KMS-11 (cell line): ENCODE results near the gene CHRNA3.
"Not testable (repeated sequence)": the region's sequence is repeated elsewhere in the genome, so short reads cannot be mapped to it uniquely, and the experiment has no call there.

Experiments used
- H2AFZ ChIP-seq: fragments of 200-600 bp; sonication (generic); 2 replicates; pipeline ENCODE4 v1.6.1; 2016; ENCODE audit warnings: antibody characterized with exemption, mixed run types, low read depth
- H3K27ac ChIP-seq: fragments of 200-600 bp; sonication (generic); 2 replicates; pipeline ENCODE4 v1.6.1; 2016; ENCODE audit warnings: mild to moderate bottlenecking, mixed run types
- H3K27me3 ChIP-seq: fragments of 200-600 bp; sonication (generic); 2 replicates; pipeline ENCODE4 v1.6.1; 2017; ENCODE audit warnings: mild to moderate bottlenecking, low read depth, mixed run types, moderate library complexity; ENCODE audit not compliant: insufficient read depth
- H3K36me3 ChIP-seq: fragments of 200-600 bp; sonication (generic); 2 replicates; pipeline ENCODE4 v1.6.1; 2017; ENCODE audit warnings: mild to moderate bottlenecking, mixed run types; ENCODE audit not compliant: insufficient read depth
- H3K4me1 ChIP-seq: fragments of 200-600 bp; sonication (generic); 2 replicates; pipeline ENCODE4 v1.6.1; 2016; ENCODE audit warnings: mild to moderate bottlenecking, low read depth, mixed run types; ENCODE audit not compliant: poor library complexity, severe bottlenecking
- H3K4me2 ChIP-seq: fragments of 200-600 bp; sonication (generic); 2 replicates; pipeline ENCODE4 v1.7.0; 2016; ENCODE audit warnings: mild to moderate bottlenecking, mixed run types
- H3K4me3 ChIP-seq: fragments of 200-600 bp; sonication (generic); IDR thresholded peaks from 2 replicates; pipeline ENCODE4 v1.6.1; 2017; ENCODE audit warnings: low read depth, low read length, mixed read lengths; ENCODE audit not compliant: insufficient read depth
- H3K79me2 ChIP-seq: fragments of 200-600 bp; sonication (generic); 2 replicates; pipeline ENCODE4 v1.6.1; 2016; ENCODE audit warnings: low read depth, mixed run types; ENCODE audit not compliant: insufficient read depth
- H3K9ac ChIP-seq: fragments of 200-600 bp; sonication (generic); 2 replicates; pipeline ENCODE4 v1.6.1; 2016; ENCODE audit warnings: mild to moderate bottlenecking, mixed run types
- H4K20me1 ChIP-seq: fragments of 200-600 bp; sonication (generic); 2 replicates; pipeline ENCODE4 v1.6.1; 2016; ENCODE audit warnings: mild to moderate bottlenecking, mixed run types; ENCODE audit not compliant: insufficient read depth
- CTCF ChIP-seq: fragments of 200-600 bp; sonication (generic); conservative IDR thresholded peaks from 2 replicates; pipeline ENCODE4 v1.6.1; 2017; ENCODE audit warnings: low read depth, mild to moderate bottlenecking, antibody characterized with exemption, low read length, moderate library complexity, mixed read lengths

Gene CHRNA3

DNA sequence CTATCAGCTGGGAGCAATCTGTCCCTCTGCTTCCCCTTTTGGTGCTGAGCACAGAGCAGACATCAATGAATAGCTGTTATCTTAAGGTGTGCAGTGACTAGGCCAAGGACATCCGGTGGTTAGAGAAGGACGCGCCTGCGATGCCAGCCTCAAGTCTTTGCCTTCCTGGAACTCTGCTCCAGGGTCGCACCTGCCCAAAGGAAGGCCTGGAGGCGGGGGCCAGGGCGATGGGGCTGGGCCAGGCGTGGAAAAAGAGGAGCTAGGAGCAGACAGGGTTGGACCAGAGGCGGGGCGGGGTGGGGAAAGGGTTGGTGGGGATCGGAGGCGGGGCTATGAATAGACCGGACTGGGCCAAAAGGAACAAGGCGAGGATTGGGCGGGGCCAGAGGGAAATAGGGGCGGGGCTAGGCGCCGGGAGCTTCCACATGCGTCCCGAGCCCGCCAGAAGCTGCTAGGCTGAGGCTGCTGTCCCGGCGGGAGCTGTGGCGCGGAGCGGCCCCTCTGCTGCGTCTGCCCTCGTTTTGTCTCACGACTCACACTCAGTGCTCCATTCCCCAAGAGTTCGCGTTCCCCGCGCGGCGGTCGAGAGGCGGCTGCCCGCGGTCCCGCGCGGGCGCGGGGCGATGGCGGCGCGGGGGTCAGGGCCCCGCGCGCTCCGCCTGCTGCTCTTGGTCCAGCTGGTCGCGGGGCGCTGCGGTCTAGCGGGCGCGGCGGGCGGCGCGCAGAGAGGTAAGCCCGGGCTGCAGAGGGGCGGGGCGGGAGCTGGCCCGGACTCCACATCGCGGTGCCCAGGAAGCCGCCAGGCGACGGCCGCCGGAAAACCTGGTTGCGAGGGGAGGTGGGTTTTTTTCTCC is 55.5 kb downstream of the CHRNA3 start, which contains the start of gene CHRNA5:
Gene CHRNA5 (plus strand): TSS at position 424 of the 854 bp plus-strand sequence. CDS start 200 bp downstream, at position 624.
- Histone ChIP-seq H2AFZ (peak within 1 kb of the TSS; percentile 88), H3K27ac (peak within 1 kb of the TSS; percentile 53)
- TF ChIP-seq CTCF: no peak

DNA sequence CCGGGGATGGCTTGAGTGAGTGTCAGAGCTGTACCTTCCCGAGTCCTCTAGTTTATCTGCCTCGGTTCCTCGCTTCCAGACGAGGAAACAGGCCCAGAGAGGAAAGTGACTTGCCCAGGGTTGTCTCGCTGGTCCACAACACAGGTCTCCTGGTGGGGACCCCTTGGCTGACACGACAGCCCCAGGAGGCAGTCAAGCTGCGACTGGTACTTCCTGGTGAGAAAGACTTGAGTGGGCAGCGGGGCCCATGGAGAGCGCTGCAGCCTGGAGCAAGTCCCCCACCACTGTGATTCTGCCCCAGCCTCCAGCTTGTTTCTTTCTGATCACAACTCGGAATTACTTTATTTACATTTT is 56.1 kb downstream of the CHRNA3 start:
- TF ChIP-seq CTCF: no peak
- peak overlapping the region; percentile 55; the same call in 1 of the 2 replicates for H3K9ac ChIP-seq

More for the DNA sequence above, 55.5 kb downstream of the CHRNA3 start, which contains the start of gene CHRNA5:
- no peak within 1 kb of the TSS for H3K4me3 ChIP-seq
- H3K27me3 ChIP-seq: no peaks in the 10 kb centered on the region
- H3K36me3 ChIP-seq: no peaks in the 10 kb centered on the region
- peak within 1 kb of the TSS; percentile 46 for H3K4me2 ChIP-seq
- H4K20me1 ChIP-seq: no peaks in the 10 kb centered on the region
- peaks cover 42% of the 10 kb centered on the region for H3K4me1 ChIP-seq
- peaks cover 47% of the 10 kb centered on the region for H3K79me2 ChIP-seq
- H3K9ac ChIP-seq: peak within 1 kb of the TSS; percentile 55

GRCh38 chr15:78563092-78563491 is 57.7 kb downstream of the CHRNA3 start:
- H4K20me1 ChIP-seq: no peaks in the 10 kb centered on the region
- H2AFZ ChIP-seq: no peak overlapping the region
- peaks cover 23% of the 10 kb centered on the region for H3K4me1 ChIP-seq

More for the DNA sequence above, 56.1 kb downstream of the CHRNA3 start:
- no peaks in the 10 kb centered on the region for H3K36me3 ChIP-seq
- H3K4me3 ChIP-seq: no peak overlapping the region
- H3K4me1 ChIP-seq: peaks cover 37% of the 10 kb centered on the region
- H3K4me2 ChIP-seq: peak overlapping the region; percentile 43
- peak overlapping the region; percentile 88 for H2AFZ ChIP-seq
- H4K20me1 ChIP-seq: no peaks in the 10 kb centered on the region
- H3K79me2 ChIP-seq: peaks cover 41% of the 10 kb centered on the region
- H3K27ac ChIP-seq: peak overlapping the region; percentile 53; the same call in 1 of the 2 replicates
- no peaks in the 10 kb centered on the region for H3K27me3 ChIP-seq

GRCh38 chr15:78561490-78561889 is 59.3 kb downstream of the CHRNA3 start:
- H3K4me2 ChIP-seq: no peak overlapping the region
- H3K27ac ChIP-seq: no peak overlapping the region
- no peaks in the 10 kb centered on the region for H3K36me3 ChIP-seq
- TF ChIP-seq CTCF: no peak
- H3K79me2 ChIP-seq: peaks cover 9% of the 10 kb centered on the region
- no peaks in the 10 kb centered on the region for H3K27me3 ChIP-seq
- H3K9ac ChIP-seq: no peak overlapping the region
- H2AFZ ChIP-seq: no peak overlapping the region
- no peaks in the 10 kb centered on the region for H4K20me1 ChIP-seq
- H3K4me3 ChIP-seq: no peak overlapping the region
- peaks cover 13% of the 10 kb centered on the region for H3K4me1 ChIP-seq

More at GRCh38 chr15:78563092-78563491, 57.7 kb downstream of the CHRNA3 start:
- no peak overlapping the region for H3K27ac ChIP-seq
- peaks cover 25% of the 10 kb centered on the region for H3K79me2 ChIP-seq
- no peak overlapping the region for H3K9ac ChIP-seq
- TF ChIP-seq CTCF: no peak
- H3K4me2 ChIP-seq: no peak overlapping the region
- H3K27me3 ChIP-seq: no peaks in the 10 kb centered on the region
- H3K36me3 ChIP-seq: no peaks in the 10 kb centered on the region
- no peak overlapping the region for H3K4me3 ChIP-seq

- H3K4me3 ChIP-seq, H3K36me3 ChIP-seq, H3K4me2 ChIP-seq, H3K27me3 ChIP-seq, H3K9ac ChIP-seq, H4K20me1 ChIP-seq, H3K27ac ChIP-seq, H2AFZ ChIP-seq, H3K79me2 ChIP-seq: not testable (repeated sequence)
- H3K4me1 ChIP-seq: peaks cover 19% of the 10 kb centered on the region
These were observed 60.6 kb downstream of the CHRNA3 start for GRCh38 chr15:78560201-78560600.
